Body of pancreas (tissue), 4 donors: ENCODE measurements around the gene ALG3. TPM values are rescaled to one million over a fixed set of nuclear protein-coding genes. Genes with fewer than 3 reads are reported as not detected.

Experiments
- ATAC-seq: fragments of 150-250 bp; one replicate; pipeline ENCODE4 v1.9.1; 2016
- DNase-seq, 4 donors: peaks; one replicate each; pipeline ENCODE4 v3.0.0-alpha.2; 2019
- H3K27ac ChIP-seq, 4 donors: fragments of 200-600 bp; sonication (generic); 1 replicate in 3 of 4; 2 replicates in 1 of 4; pipeline versions ENCODE4 v1.5.1 to v1.6.1; 2016 to 2019; ENCODE audit warnings: mild to moderate bottlenecking in 1 of 4, mixed read lengths in 1 of 4, moderate library complexity in 1 of 4
- H3K27me3 ChIP-seq, 2 donors: fragments of 200-600 bp; sonication (generic); one replicate each; pipeline ENCODE4 v1.6.0; 2016; ENCODE audit warnings: mild to moderate bottlenecking in 1 of 2
- H3K36me3 ChIP-seq, 2 donors: fragments of 200-600 bp; sonication (generic); replicated peaks in 1 of 2; 2 replicates each; pipeline ENCODE4 v1.5.1; 2016; ENCODE audit warnings: low read depth in 2 of 2; ENCODE audit not compliant: insufficient read depth in 1 of 2
- H3K4me1 ChIP-seq: fragments of 200-600 bp; sonication (generic); one replicate; pipeline ENCODE4 v1.6.0; 2016
- H3K4me3 ChIP-seq, 2 donors: fragments of 200-600 bp; sonication (generic); 1 replicate in 1 of 2; 2 replicates in 1 of 2; pipeline ENCODE4 v1.5.1; 2016 to 2019
- H3K9me3 ChIP-seq, 3 donors: fragments of 200-600 bp; sonication (generic); 1 replicate in 2 of 3; 2 replicates in 1 of 3; pipeline ENCODE4 v1.5.1; 2016
- POLR2A ChIP-seq, 3 donors: fragments of 450-650 bp; IDR thresholded peaks; one replicate each; pipeline ENCODE4 v1.6.1; 2016; ENCODE audit warnings: antibody characterized with exemption in 3 of 3, mild to moderate bottlenecking in 2 of 3
- WGBS, 2 donors: methylation state at CpG; one replicate each; pipeline ENCODE4 v1.1.5; 2017; 5-methylcytosine and 5-hydroxymethylcytosine counted together
- intact Hi-C: fragments of 100-400 bp; cut with DNase I; formaldehyde crosslinking; loops from one replicate; pipeline ENCODE4 v1.15.1; 2023
- total RNA-seq, 2 donors: library from RNA; depleted of rRNA; stranded (reverse); fragments of >200 nt; gene quantifications; one replicate each; pipeline ENCODE4 v1.1.0, GENCODE V29; 2016
- TF ChIP-seq, protein P1 (sequence below), 7 experiments: fragments of 450-650 bp in 4 of 7; fragments of 200-600 bp in 3 of 7; sonication (generic) in 3 of 7; IDR thresholded peaks; one replicate each; pipeline ENCODE4 v1.5.1; 2016 to 2019; ENCODE audit warnings: antibody characterized with exemption in 7 of 7

Gene ALG3
- total RNA-seq, 2 donors from 2014 or later = 32.4 to 67.6 TPM

DNA sequence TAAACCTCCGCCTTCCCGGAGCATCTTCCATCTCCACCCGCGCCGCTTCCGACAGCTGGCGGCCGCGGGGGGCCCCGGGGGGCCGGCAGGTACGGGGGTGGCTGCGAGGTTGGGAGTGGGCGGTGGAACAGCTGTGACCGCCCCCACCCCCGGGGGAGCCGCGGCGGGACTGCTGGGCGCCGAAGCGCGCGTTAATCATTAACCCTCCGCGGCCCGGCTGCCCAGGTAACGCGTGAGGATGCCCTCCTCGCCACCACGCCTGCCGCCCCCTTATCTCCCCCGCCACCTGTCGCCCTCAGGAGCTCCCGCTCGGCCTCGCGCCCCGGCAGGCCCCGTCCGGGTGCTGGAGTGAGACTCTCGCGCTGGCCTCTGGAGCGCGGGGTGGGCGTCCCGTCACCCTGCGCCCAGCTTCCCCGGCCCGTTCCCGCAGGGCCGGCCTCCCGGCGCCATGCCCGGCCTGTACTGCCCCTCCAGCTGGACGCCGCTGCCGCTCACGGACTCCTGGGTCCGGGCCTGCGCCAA is 18.6 kb downstream of the ALG3 start:
- intact Hi-C loops = no loop called here
- Histone ChIP-seq H3K9me3 (no peaks in the 10 kb centered on the region), H3K4me3 (peak overlapping the region in 1 of 2 donors; percentile 31), H3K27ac (no peak overlapping the region), H3K27me3 (no peaks in the 10 kb centered on the region), H3K36me3 (no peaks in the 10 kb centered on the region), H3K4me1 (peaks cover 25% of the 10 kb centered on the region)
- 0 to 1% methylated on average over 2 to 54 of the region's 61 CpGs for WGBS, 2 donors
- DNase-seq (peak; percentile 41 to 63 (median 53)), ATAC-seq (peak; percentile 40)
- TF ChIP-seq POLR2A (IDR thresholded peaks at IDR 0.05) = no peak
- TF ChIP-seq, protein P1, sequence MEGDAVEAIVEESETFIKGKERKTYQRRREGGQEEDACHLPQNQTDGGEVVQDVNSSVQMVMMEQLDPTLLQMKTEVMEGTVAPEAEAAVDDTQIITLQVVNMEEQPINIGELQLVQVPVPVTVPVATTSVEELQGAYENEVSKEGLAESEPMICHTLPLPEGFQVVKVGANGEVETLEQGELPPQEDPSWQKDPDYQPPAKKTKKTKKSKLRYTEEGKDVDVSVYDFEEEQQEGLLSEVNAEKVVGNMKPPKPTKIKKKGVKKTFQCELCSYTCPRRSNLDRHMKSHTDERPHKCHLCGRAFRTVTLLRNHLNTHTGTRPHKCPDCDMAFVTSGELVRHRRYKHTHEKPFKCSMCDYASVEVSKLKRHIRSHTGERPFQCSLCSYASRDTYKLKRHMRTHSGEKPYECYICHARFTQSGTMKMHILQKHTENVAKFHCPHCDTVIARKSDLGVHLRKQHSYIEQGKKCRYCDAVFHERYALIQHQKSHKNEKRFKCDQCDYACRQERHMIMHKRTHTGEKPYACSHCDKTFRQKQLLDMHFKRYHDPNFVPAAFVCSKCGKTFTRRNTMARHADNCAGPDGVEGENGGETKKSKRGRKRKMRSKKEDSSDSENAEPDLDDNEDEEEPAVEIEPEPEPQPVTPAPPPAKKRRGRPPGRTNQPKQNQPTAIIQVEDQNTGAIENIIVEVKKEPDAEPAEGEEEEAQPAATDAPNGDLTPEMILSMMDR (IDR thresholded peaks at IDR 0.05) = no peak

DNA sequence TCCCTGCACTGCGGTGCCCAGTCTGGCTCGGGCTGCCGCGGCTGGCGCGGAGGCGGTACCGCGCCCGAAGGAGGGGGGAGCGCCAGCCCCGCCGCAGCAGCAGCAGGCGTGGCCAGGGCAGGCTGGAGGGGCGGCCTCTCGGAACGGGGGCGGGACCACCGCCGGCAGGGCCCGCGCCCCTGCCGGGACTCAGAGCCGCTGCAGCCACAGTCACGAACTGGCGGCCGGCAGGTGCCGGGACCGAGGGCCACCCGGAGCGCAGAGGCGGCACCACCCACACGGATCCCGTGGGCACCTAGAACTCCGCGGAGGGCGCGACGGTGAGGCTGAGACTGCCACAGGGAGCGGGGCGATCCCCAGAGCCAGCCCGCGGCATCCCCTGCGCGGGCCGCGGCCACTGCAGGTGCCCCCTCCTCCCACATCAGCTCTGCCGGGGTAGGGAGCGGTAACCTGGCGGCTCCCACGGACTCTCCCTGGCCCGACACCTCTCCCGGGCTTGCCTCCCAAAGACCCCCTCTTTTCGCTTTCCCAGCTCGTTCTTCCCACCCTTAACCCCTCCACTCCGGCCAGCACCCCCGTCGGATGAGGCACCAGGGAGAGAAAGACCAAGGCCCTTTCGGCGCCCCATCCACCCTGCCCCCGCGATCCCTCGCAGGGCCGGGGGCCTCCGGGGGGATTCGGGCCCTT is 19.2 kb downstream of the ALG3 start, which contains the start of gene VWA5B2:
Gene VWA5B2, plus strand, starts transcription at position 192 of the 687 bp plus-strand sequence. CDS start 944 bp downstream, outside the sequence.
- WGBS, 2 donors = 1% methylated on average over 19 to 48 of the region's 66 CpGs
- TF ChIP-seq, protein P1 (IDR thresholded peaks at IDR 0.05) = peak in 6 of 7 experiments; percentile 15 to 65 (median 34)
- TF ChIP-seq POLR2A (IDR thresholded peaks at IDR 0.05) = peak in 2 of 3 donors; percentile 33 to 56
- Histone ChIP-seq H3K4me1 (peaks cover 25% of the 10 kb centered on the region), H3K9me3 (no peaks in the 10 kb centered on the region), H3K4me3 (peak within 1 kb of the TSS; percentile 20 to 31), H3K27ac (no peak within 1 kb of the TSS), H3K27me3 (no peaks in the 10 kb centered on the region), H3K36me3 (no peaks in the 10 kb centered on the region)
- ATAC-seq (peak; percentile 82), DNase-seq (peak; percentile 63 to 83 (median 74))
- intact Hi-C loops = no loop called here

DNA sequence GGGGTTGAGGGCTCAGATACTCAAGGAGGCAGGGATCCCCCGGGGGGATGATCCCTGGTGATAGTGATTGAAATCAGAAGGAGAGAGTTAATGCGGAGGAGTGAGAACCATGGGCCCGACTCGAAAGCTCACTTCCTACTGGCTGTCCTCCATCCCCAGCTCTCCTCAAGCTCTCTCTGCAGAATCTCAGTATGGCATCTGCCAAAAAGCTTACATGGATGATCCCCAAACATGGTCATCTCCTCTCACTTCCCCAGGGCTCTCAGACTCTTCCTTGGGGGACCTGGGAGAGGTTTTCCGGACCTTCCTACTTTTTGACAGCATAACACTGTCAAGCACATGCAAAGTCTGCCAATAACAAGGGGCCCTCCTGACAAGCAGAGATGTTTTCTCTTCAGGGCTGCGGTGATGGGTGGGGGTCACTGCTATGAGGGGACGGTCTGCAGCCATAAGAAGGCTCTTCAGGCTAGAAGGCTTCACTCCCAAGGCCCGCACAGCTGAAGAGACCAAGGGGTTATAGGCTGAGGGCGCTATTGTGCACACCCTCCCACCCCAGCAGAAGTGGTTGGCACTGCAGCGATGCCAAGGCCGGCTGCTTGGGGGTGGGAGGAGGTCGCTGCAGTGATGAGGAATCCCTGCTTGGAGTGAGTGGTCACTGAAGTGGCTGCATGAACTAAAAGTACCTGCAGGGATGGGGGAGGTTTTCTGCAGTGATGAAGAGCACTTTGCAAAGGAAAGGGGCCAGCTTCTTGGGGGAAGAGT is 20.2 kb downstream of the ALG3 start:
- TF ChIP-seq POLR2A (IDR thresholded peaks at IDR 0.05) = no peak
- TF ChIP-seq, protein P1 (IDR thresholded peaks at IDR 0.05) = no peak
- H3K4me3 ChIP-seq = no peak overlapping the region
- no peaks in the 10 kb centered on the region for H3K36me3 ChIP-seq
- H3K27me3 ChIP-seq = no peaks in the 10 kb centered on the region
- WGBS, 2 donors = 35 to 56% methylated on average over 11 to 12 of the region's 12 CpGs
- H3K9me3 ChIP-seq = no peaks in the 10 kb centered on the region
- H3K4me1 ChIP-seq = peaks cover 25% of the 10 kb centered on the region
- no peak for DNase-seq
- H3K27ac ChIP-seq = no peak overlapping the region
- intact Hi-C loops = no loop called here
- ATAC-seq = no peak

DNA sequence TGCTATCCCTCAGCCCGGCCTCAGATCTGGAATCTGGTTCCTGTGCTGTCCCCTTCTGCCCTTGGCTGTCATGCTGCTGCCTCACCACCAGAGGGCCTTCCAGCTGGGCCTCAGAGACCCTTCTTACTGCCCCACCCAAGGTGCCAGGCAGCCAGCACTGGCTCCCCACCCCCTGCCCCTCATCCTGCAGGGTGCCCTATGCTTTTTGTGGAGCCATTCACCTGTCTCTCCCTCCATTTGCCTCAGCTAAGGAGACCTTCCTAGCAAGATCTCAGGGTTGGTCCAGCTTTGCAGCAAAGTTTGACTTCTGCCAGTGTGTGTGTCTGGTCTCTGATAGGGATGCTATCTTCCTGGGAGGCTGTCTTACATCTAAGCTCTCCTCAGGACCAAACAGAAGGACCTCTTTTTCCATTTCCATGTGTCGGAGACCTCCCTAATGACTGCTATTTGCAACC is 21.3 kb downstream of the ALG3 start:
- WGBS, 2 donors = 8 to 44% methylated on average over 1 to 2 of the region's 2 CpGs
- H3K27ac ChIP-seq = no peak overlapping the region
- H3K9me3 ChIP-seq = no peaks in the 10 kb centered on the region
- TF ChIP-seq POLR2A (IDR thresholded peaks at IDR 0.05) = no peak
- TF ChIP-seq, protein P1 (IDR thresholded peaks at IDR 0.05) = peak; percentile 52 to 85 (median 71)
- H3K27me3 ChIP-seq = peaks cover 0 to under 1% of the 10 kb centered on the region in 2 donors
- DNase-seq = peak in 3 of 4 donors; percentile 33 to 48 (median 42)
- intact Hi-C loops = no loop called here
- H3K4me3 ChIP-seq = no peak overlapping the region
- peaks cover 25% of the 10 kb centered on the region for H3K4me1 ChIP-seq
- no peaks in the 10 kb centered on the region for H3K36me3 ChIP-seq
- no peak for ATAC-seq
